GM12878 (cell line): ENCODE measurements around the gene LRRC14B. TPM values are rescaled to one million over a fixed set of nuclear protein-coding genes. Genes with fewer than 3 reads are reported as not detected.

Experiments used
- ATAC-seq: fragments of 200-7000 bp; cut with Tn5 transposase; 3 replicates; pipeline ENCODE4 v1.9.1; 2020; ENCODE audit warnings: mild to moderate bottlenecking, moderate library complexity
- BruUV-seq: library from RNA; stranded (reverse); fragments of 400-500 nt; replicated peaks from 2 replicates; lab custom pipeline; 2021; lab: Mats Ljungman, UMichigan
- CTCF ChIA-PET: fragments of 300-600 bp; sonication (Branson Sonifier 250); formaldehyde crosslinking; extraction: SDS; loops from one replicate; lab custom pipeline; 2021; ENCODE audit warnings: inconsistent platforms; lab: Yijun Ruan, JAX
- POLR2A ChIA-PET: fragments of 350-600 bp; formaldehyde crosslinking; extraction: SDS; loops from one replicate; lab custom pipeline; 2021; ENCODE audit warnings: inconsistent platforms; lab: Charles Lee
- RAD21 ChIA-PET: fragments of 300-600 bp; sonication (Branson Sonifier 250); formaldehyde crosslinking; loops from one replicate; lab custom pipeline; 2023; ENCODE audit warnings: antibody characterized with exemption; ENCODE audit not compliant: unreplicated experiment; lab: Charles Lee
- SMC1A ChIA-PET: fragments of 300-600 bp; sonication (Branson Sonifier 250); formaldehyde crosslinking; loops from one replicate; lab custom pipeline; 2023; ENCODE audit not compliant: unreplicated experiment, uncharacterized antibody; lab: Charles Lee
- DNase-seq: peaks from one replicate; pipeline ENCODE4 v3.0.0-alpha.2; 2011; ENCODE audit warnings: low read depth, low spot score
- FAIRE-seq: peaks from 3 replicates; lab custom pipeline; 2011; peaks lifted over from hg19 to GRCh38; lab: Jason Lieb, UNC
- H2AFZ ChIP-seq: 2 replicates; pipeline ENCODE4 v1.6.0; 2011; ENCODE audit warnings: low read depth, low read length, control low read depth; ENCODE audit not compliant: control insufficient read depth
- H3K27ac ChIP-seq: 2 replicates; pipeline ENCODE4 v1.5.1; 2011; ENCODE audit warnings: control low read depth; ENCODE audit not compliant: control insufficient read depth, insufficient read depth
- H3K27me3 ChIP-seq, 2 experiments: replicated peaks in 1 of 2; 2 replicates each; pipeline versions ENCODE4 v1.6.0 to v1.6.1; 2011; ENCODE audit warnings: low read length in 1 of 2; ENCODE audit not compliant: control insufficient read depth in 2 of 2, insufficient read depth in 2 of 2
- H3K36me3 ChIP-seq, 2 experiments: 2 replicates each; pipeline ENCODE4 v1.5.1; 2011; ENCODE audit warnings: low read length in 1 of 2; ENCODE audit not compliant: control insufficient read depth in 2 of 2, insufficient read depth in 2 of 2
- H3K4me1 ChIP-seq: 2 replicates; pipeline ENCODE4 v1.6.1; 2011; ENCODE audit warnings: mild to moderate bottlenecking, low read length, moderate library complexity, mixed read lengths; ENCODE audit not compliant: control insufficient read depth, insufficient read depth
- H3K4me2 ChIP-seq: 2 replicates; pipeline ENCODE4 v1.6.0; 2011; ENCODE audit warnings: control low read depth; ENCODE audit not compliant: control insufficient read depth, insufficient read depth
- H3K4me3 ChIP-seq: fragments of 200-600 bp; sonication (generic); 2 replicates; pipeline ENCODE4 v1.5.1; 2016
- H3K79me2 ChIP-seq: 2 replicates; pipeline ENCODE4 v1.6.0; 2011; ENCODE audit warnings: low read length; ENCODE audit not compliant: control insufficient read depth, insufficient read depth
- H3K9ac ChIP-seq: 2 replicates; pipeline ENCODE4 v1.8.0; 2011; ENCODE audit warnings: low read length, control low read depth, mixed read lengths; ENCODE audit not compliant: control insufficient read depth, insufficient read depth
- H3K9me3 ChIP-seq: replicated peaks from 3 replicates; pipeline ENCODE4 v1.5.1; 2011; ENCODE audit warnings: mild to moderate bottlenecking, low read length; ENCODE audit not compliant: control insufficient read depth, insufficient read depth
- H4K20me1 ChIP-seq: 2 replicates; pipeline ENCODE4 v1.6.0; 2011; ENCODE audit not compliant: control insufficient read depth, insufficient read depth
- ASH2L ChIP-seq: fragments of 300-600, 200-600 bp; sonication (generic); IDR thresholded peaks from 2 replicates; pipeline ENCODE4 v1.6.1; 2017; ENCODE audit warnings: low read depth, mild to moderate bottlenecking, borderline replicate concordance
- GATAD2B ChIP-seq: fragments of 450-650 bp; conservative IDR thresholded peaks from 2 replicates; pipeline ENCODE4 v1.6.1; 2017; ENCODE audit warnings: low read depth, mild to moderate bottlenecking, moderate library complexity
- HDAC6 ChIP-seq: fragments of 200-600 bp; sonication (generic); IDR thresholded peaks from one replicate; pipeline ENCODE4 v1.8.0; 2017; ENCODE audit warnings: antibody characterized with exemption; ENCODE audit not compliant: unreplicated experiment
- HSF1 ChIP-seq: fragments of 150-350 bp; IDR thresholded peaks from 2 replicates; pipeline ENCODE4 v1.6.1; 2014; ENCODE audit warnings: mild to moderate bottlenecking, low read depth, low read length
- JUNB ChIP-seq: IDR thresholded peaks from 2 replicates; pipeline ENCODE4 v1.6.1; 2016; ENCODE audit warnings: antibody characterized with exemption, mild to moderate bottlenecking
- KAT2A ChIP-seq: conservative IDR thresholded peaks from 2 replicates; pipeline ENCODE4 v1.6.1; 2011; ENCODE audit warnings: low read depth, low read length; ENCODE audit not compliant: control insufficient read depth
- MTA3 ChIP-seq: IDR thresholded peaks from 2 replicates; pipeline ENCODE4 v1.6.1; 2012; ENCODE audit warnings: low read length, inconsistent platforms, borderline replicate concordance
- POU2F2 ChIP-seq: IDR thresholded peaks from 3 replicates; pipeline ENCODE4 v1.6.1; 2011; ENCODE audit warnings: low read depth, mild to moderate bottlenecking, low read length, borderline replicate concordance
- WRNIP1 ChIP-seq: IDR thresholded peaks from 2 replicates; pipeline ENCODE4 v1.6.1; 2011; ENCODE audit warnings: low read depth, low read length, improper control_type of control experiment, borderline replicate concordance
- ZNF24 ChIP-seq: fragments of 450-650 bp; IDR thresholded peaks from 2 replicates; pipeline ENCODE4 v1.6.1; 2017; ENCODE audit warnings: antibody characterized with exemption, mild to moderate bottlenecking
- ZSCAN29 ChIP-seq: fragments of 450-650 bp; IDR thresholded peaks from 2 replicates; pipeline ENCODE4 v1.6.1; 2017; ENCODE audit warnings: mild to moderate bottlenecking, moderate library complexity
- WGBS: methylation state at CpG from one replicate; pipeline ENCODE4 v1.1.6; 2016; ENCODE audit warnings: low lambda C conversion rate; ENCODE audit not compliant: insufficient replicate concordance, insufficient coverage; ENCODE audit errors: missing lambda C conversion rate; 5-methylcytosine and 5-hydroxymethylcytosine counted together
- in situ Hi-C: fragments of 300-500 bp; cut with MboI; formaldehyde crosslinking; loops from 9 replicates; pipeline ENCODE4 v1.14.3; 2018; ENCODE audit warnings: mixed read lengths
- intact Hi-C: fragments of 100-400 bp; cut with micrococcal nuclease; formaldehyde crosslinking; loops from one replicate; pipeline ENCODE4 v1.14.2; 2022; ENCODE audit not compliant: unreplicated experiment
- polyA plus RNA-seq, 11 experiments: library from polyadenylated mRNA; depleted of rRNA in 4 of 11; unstranded in 6 of 11; stranded (reverse) in 5 of 11; fragments of >200 nt; fragmentation: Nextera tagmentation in 4 of 11; fragmentation: Illumina TruSeq in 1 of 11; extraction: Ambion mirVana in 4 of 11; extraction: Trizol in 1 of 11; gene quantifications; 1 replicate in 1 of 11; 2 replicates in 10 of 11; pipeline versions ENCODE4 v1.2.1 to v1.2.3, GENCODE V29; 2011 to 2016; ENCODE audit warnings: inconsistent platforms in 2 of 11, missing spikeins in 2 of 11, low read depth in 1 of 11
- total RNA-seq, 4 experiments: library from RNA; depleted of rRNA in 3 of 4; stranded (reverse); fragments of >200 nt in 3 of 4; fragmentation: Illumina TruSeq in 1 of 4; extraction: Trizol in 1 of 4; gene quantifications; 2 replicates each; pipeline versions ENCODE4 v1.2.1 to v1.2.3, GENCODE V29; 2013 to 2021
- TF ChIP-seq, protein P1 (sequence below): IDR thresholded peaks from 2 replicates; pipeline ENCODE4 v1.6.1; 2012; ENCODE audit warnings: low read depth, low read length, improper control_type of control experiment

Gene LRRC14B
- total and polyA plus RNA-seq, 10 of the 15 experiments (the other 5 are each of a cell fraction or from before 2014, with no cell fraction given) = 0.06 to 0.31 (median 0.13) TPM; not detected in 5

- TF ChIP-seq GATAD2B = no peak
- TF ChIP-seq ZNF24 = no peak
- no peak for TF ChIP-seq WRNIP1
- TF ChIP-seq HDAC6 = no peak
- TF ChIP-seq MTA3 = no peak
- TF ChIP-seq JUNB = no peak
- TF ChIP-seq ASH2L = no peak
- TF ChIP-seq POU2F2 = no peak
Observed at GRCh38 chr5:174876-175465, 16.3 kb upstream of the LRRC14B start (continued).

- POLR2A ChIA-PET = no interaction called here
- ATAC-seq (no peak), DNase-seq (no peak), FAIRE-seq (no peak)
- no peak overlapping the region for H3K9ac ChIP-seq
- H3K9me3 ChIP-seq = no peaks in the 10 kb centered on the region
- H3K27me3 ChIP-seq = peaks cover 0 to 3% of the 10 kb centered on the region in 2 experiments; a peak in 2 of 4 replicates
- H2AFZ ChIP-seq = no peak overlapping the region
- H3K4me1 ChIP-seq = no peaks in the 10 kb centered on the region
- no peak overlapping the region for H3K4me3 ChIP-seq
- in situ Hi-C loops = no loop called here
- H3K4me2 ChIP-seq = no peak overlapping the region
- CTCF ChIA-PET = no interaction called here
- intact Hi-C loops = no loop called here
- H4K20me1 ChIP-seq = no peaks in the 10 kb centered on the region
- RAD21 ChIA-PET = no interaction called here
- no peaks in the 10 kb centered on the region for H3K36me3 ChIP-seq
- H3K27ac ChIP-seq = no peak overlapping the region
- SMC1A ChIA-PET = no interaction called here
- 38% methylated on average over 11 of the region's 11 CpGs for WGBS
- TF ChIP-seq ZSCAN29 = no peak
- no peak for TF ChIP-seq KAT2A
- TF ChIP-seq, protein P1, sequence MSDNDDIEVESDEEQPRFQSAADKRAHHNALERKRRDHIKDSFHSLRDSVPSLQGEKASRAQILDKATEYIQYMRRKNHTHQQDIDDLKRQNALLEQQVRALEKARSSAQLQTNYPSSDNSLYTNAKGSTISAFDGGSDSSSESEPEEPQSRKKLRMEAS = no peak
- TF ChIP-seq HSF1 = no peak
- H3K79me2 ChIP-seq = no peaks in the 10 kb centered on the region
- BruUV-seq = no TSS peak
Observed at GRCh38 chr5:176296-176823, 14.9 kb upstream of the LRRC14B start.
